HG03457 (cell line): ENCODE data around the gene ELP5.

Experiments
- ATAC-seq: cut with Tn5 transposase; IDR thresholded peaks from one replicate; pipeline ENCODE4 v1.9.1; 2021; ENCODE audit warnings: moderate number of reproducible peaks; ENCODE audit not compliant: unreplicated experiment

ELP5 gene

DNA sequence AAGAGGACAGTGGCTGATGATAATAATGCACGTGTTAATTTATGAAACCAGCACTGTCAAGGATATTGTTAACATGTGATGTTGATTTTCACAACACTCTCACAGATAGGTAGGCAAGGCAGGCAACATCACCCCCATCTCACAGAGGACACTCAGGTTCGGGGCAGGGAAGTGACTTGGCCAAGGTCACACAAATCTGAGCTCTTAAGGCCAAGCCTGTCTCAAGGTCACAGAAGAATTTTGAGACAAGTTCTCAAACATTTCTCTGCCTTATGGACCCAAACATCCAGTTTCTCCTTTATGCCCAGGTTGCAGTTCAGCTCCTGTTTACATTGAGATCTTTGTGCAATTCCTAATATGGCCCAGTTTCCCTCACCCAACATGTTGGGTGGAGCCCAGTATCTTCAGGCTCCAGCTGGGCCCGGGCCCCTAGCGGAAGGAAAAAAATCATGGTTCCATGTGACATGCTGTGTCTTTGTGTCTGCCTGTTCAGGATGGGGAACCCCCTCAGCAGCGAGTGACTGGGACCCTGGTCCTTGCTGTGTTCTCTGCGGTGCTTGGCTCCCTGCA, 30.8 kb downstream of the ELP5 start:
- ATAC-seq = no peak

DNA sequence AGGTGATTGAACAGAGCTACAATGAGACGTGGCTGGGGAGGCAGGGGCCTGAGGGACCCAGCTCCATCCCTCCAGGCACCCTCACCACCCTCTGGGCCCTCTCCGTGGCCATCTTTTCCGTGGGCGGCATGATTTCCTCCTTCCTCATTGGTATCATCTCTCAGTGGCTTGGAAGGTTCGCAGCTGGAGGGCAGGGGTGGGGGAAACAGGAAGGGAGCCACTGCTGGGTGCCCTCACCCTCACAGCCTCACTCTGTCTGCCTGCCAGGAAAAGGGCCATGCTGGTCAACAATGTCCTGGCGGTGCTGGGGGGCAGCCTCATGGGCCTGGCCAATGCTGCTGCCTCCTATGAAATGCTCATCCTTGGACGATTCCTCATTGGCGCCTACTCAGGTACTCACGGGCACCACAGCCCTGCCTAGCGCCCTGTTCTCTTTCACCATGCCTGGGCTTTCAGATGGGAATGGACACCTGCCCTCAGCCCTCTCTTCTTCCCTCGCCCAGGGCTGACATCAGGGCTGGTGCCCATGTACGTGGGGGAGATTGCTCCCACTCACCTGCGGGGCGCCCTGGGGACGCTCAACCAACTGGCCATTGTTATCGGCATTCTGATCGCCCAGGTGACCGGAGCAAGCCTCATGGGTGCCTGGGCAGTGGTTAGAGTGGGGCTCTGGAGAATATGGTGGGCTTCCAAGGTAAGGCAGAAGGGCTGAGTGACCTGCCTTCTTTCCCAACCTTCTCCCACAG, 31.6 kb downstream of the ELP5 start:
- ATAC-seq = no peak

DNA sequence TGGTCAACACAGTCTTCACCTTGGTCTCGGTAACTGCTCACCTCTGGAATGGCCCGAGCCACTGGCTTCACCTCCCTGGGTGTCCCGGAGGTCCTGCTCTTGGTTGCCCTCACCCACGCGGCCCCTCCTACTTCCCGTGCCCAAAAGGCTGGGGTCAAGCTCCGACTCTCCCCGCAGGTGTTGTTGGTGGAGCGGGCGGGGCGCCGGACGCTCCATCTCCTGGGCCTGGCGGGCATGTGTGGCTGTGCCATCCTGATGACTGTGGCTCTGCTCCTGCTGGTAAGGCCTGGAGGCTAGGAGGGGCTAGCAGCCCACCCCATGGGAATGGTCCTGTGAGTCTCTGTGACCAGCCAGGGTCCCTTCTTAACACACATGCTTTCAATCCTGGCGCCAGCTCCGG, 32.9 kb downstream of the ELP5 start:
- ATAC-seq = no peak

DNA sequence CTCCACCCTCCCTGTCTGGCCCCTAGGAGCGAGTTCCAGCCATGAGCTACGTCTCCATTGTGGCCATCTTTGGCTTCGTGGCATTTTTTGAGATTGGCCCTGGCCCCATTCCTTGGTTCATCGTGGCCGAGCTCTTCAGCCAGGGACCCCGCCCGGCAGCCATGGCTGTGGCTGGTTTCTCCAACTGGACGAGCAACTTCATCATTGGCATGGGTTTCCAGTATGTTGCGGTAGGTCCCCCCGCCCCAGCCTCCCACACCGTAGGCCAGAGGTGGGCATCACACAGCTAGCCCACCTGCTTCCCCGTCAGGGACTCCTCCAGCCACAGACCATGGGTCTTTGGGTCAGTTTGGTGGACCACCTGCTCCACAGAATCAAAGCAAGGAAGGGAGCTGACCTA, 33.7 kb downstream of the ELP5 start:
- ATAC-seq = no peak

DNA sequence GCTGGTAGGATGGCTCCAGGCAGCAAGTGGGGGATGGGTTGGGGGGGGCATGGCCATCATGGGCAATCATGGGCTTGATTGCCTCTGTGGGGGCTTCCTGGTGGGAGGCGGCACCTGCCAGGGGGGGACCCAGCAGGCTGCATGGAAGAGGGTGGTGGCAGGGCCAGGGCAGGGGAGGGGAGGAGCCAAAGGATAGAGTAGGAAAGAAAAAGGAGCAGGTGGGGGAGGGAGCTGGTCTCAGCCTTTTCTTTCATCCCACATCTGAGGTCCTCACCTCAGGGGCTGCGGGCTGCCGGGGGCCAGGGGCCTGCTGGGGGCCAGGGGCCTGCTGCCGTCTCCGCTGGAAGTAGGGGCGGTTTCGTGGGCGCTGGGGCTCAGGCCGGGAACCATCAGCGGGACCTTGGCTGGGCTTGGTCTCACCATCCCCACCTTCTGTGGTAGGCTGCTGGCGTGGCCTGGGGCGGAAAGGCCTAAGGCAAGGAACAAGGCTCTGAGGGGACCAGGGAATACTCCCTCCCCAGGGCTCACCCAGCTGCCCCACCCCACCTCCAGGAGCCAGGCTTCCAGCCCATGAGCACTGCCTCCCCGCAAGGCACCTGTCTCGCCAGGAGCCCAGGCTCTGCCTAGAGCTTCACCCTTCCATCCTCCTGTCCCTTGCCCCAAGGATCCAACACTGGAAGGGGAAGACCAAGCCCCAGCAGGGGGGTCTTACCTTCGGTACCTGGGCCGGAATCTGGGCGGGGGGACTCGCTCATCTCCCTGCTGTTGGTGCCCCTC, 37.4 kb downstream of the ELP5 start:
- ATAC-seq = no peak

DNA sequence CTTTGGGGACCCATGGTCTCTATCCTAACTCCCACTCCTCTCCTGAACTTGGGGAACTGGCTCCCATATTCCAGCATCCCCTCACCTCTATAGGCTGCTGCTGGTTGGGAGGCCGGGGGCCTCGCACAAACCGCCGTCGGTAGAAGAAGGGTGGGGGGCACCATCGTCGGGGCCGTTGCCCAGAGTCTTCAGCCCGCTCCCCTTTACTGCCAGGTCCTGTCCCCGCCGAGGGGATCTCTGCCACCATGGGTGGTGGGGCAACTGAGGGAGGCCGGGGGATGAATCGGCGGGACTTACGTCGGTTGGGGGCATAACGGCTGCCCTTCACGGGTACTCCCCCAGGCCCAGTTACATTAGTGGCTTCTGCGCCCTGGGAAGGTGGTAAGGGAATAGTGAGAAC, 38.2 kb downstream of the ELP5 start:
- no peak for ATAC-seq

DNA sequence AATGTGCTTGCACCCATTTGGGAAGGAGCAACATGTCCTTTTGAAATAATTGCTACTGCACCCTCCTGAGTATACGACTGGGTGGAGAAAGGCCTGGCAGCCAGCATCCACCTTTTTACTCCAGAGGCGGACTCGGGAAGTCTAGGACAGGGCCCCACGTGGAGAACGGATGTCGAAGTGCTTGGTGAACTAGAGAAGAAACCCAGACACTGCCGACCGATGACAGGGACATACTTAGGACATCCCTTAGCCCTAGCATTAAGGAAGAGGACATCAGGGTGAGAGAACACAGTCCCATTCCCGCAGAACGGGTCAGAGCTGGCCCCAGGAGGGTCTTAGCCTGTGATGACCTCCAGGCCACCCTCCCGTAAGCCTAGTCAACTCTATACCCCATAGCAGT, 38.7 kb downstream of the ELP5 start:
- no peak for ATAC-seq

DNA sequence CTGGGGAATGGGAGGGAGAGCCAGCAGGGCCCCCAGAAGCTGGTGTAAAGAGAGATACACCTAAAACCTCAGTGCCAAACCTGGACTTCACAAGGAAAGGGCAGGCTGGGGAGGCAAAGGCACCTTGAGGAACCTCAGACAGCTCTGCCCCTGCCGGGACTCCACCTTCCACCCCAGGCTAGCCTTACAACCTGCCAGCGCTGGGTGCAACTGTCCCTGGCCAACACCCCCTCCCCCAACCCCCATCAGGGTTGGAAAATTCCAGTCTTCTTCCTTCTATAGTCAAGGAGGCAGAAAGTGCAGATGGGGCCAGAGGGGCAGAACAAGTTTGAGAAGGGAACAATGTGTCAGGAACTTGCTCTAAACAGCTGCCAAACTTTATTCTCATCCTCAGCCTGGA, 40.2 kb downstream of the ELP5 start:
- ATAC-seq = no peak

DNA sequence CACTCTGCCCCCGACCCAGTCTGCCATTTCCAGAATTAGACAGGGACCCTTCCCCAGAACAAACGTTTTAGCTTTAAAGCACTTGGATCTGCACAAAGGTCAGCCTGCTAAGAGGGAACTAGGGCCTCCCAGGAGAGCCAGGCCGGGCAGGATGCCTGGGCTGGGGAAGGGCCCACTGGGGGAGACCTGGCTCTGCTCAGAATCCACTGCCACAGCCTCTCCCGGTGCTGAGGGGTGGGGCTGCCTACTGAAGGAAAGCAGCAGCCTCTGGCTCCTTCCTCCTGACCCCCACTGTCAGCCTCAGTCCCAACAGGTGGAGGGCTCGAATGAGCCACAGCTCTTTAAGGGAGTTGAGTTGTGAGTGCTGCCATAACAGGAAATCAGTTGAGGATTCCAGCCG, 40.7 kb downstream of the ELP5 start:
- no peak for ATAC-seq

DNA sequence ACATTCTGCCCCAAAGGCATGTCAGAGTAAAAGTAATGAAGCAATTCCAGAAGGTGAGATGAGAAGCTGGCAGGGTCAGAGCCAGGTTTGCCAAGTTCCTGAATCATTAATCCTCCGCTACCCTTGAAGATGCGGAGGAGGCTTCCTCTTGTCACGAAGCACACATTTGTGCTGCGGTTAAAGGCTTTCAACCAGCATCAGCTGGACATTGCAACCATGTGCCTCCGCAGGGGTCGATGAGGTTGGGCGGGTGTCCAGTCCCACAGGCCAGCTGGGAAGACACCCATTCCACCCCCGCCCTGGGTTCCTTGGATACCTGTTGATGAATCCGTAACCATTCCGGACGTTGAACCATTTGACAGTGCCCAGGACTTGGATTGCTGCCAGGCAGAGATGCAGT, 41.1 kb downstream of the ELP5 start:
- ATAC-seq = no peak

DNA sequence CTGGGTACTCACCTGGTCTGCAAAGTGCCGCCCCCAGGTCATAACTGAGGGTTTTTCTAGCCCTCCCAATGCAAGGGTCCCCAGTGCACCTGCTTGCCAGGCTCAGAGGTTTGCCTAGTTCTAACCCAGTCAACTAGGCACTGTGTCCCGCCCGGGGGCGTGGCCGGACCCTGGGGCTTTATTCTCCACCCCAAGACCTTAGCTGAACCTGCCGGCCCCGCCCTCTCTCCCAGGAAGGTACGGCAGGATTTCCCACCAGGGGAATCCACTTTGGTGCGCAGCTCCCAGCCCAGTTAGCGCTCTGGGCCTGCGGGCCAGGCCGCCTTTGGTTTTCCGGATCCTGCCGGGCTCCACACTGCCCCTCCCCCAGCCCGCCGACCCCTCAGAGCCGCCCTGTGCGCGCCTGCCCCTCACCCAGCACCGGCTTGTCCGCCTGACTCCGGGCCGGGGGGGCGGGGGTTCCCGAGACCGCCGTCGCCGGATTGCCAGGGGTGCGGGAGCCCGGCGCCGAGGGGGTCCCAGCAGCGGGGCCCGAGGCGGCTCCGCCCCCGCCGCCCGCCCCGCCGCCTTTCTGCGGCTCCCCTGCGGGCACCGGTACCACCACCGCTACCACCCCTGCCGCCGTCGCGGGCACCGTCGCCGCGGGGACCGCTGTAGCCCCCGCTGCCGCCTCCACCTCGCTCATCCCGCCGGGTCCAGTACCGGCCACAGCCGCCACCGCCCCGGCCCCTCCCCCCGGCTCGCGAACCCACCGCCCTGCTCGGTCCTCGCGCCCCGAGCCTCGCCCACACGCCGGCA, 42.0 kb downstream of the ELP5 start:
- no peak for ATAC-seq

DNA sequence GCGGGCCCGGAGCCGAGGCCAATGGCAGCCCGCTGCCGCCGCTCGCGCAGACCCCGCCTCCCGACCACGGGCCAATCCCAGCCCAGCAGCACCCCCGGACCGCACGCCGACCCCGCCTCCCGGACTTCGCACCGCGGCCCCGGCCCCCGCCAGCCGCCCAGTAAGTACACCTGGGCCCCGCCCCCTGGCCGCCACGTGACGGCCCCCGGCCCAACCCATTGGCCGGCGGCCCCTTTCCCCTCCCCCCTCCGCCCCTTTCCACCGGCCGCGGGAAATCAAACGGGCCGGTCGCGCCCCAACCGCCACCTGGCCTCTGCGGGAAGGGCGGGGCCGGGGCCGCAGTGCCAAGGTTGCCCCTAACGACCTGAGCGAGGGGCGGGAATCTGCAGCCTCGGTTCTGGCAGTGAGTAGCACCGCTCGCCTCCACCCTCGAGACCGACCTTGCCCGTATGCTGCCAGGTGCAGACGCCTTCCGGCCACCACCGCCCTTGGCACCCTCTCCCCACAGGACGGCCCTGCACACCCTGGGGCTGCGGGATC, 42.7 kb downstream of the ELP5 start, which contains the start of gene YBX2:
Gene YBX2, minus strand, starts transcription at position 26 of the 540 bp plus-strand sequence. CDS start 139 bp downstream, outside the sequence.
- ATAC-seq = no peak

DNA sequence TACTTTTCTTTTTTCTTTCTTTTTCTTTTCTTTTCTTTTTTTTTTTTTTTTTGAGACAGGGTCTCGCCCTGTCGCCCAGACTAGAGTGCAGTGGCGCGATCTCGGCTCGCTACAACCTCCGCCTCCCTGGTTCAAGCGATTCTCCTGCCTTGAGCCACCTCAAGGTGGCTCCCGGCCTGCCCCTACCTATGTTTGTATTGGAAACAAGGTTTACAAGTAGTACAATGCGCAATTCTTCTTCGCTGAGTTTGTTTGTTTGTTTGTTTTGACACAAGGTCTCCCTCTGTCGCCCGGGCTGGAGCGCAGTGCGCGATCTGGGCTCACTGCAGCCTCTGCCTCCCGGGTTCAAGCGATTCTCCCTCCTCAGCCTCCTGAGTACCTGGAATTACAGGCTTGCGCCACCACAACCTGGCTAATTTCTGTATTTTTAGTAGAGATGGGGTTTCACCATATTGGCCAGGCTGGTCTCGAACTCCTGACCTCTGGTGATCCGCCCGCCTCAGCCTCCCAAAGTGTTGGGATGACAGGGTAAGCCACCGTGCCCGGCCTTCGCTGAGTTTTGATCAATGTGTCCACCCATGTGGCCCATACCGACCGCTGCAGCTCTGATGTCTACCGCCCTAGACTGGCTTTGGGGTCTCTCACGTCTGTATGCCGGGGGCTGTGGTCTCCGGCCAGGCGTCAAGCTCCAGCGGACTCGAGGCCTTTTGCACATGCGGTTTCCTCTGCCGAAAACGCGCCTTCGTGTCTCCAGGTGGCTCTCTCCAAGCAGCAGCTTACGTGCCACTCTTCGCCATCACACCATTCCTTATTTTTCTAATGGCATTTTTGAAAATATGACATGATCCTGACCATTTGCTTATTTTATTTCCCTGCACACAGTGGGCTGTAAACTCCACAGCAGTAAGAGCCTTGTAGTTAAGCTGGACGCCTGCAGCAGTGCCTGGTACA, 43.5 kb downstream of the ELP5 start:
- ATAC-seq = no peak

DNA sequence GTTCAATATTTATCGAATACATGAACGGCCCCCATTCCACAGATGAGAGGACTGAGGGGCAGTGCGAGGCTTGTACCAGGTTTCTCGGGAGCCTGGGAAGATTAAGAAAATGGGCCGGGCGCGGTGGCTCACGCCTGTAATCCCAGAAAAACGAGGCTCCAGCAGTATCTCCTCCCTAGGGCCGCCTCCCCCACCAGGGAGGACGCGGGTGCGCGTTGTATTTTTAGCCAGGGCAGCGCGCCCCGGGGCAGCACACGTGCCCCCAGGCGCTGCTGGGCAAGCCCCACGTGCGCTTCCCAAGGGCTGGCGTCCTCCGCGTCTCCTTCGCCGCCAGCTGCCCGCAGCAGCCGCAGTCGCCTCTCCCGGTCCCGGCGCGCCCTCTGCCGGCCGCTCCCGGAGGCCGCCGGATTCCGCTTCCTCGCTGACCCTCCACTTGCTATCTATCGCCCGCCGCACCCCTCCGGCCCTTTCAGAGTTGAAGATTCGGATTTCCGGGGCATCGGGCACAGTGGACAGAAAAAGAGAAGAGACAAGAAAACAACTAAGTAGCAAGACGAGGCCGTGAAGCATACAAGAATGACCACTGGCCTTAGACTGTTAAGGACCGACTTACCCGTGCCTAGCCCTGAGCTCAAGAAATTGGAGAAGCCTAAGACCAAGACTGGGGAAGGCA, 44.3 kb downstream of the ELP5 start:
- no peak for ATAC-seq

DNA sequence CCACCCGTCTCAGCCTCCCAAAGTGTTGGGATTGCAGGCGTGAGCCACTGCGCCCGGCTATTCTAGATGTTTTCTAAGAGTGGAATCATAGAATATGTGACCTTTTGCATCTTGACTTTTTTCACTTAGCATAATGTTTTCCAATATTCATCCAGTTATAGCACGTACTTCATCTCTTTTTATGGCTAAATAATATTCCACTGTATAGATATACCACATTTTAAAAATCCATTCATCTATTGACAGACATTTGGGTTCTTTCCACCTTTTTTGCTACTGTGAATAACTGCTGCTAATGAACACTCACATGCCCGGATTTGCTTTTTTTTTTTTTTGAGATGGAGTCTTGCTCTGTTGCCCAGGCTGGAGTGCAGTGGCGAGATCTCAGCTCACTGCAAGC, 52.2 kb downstream of the ELP5 start:
- ATAC-seq = no peak

DNA sequence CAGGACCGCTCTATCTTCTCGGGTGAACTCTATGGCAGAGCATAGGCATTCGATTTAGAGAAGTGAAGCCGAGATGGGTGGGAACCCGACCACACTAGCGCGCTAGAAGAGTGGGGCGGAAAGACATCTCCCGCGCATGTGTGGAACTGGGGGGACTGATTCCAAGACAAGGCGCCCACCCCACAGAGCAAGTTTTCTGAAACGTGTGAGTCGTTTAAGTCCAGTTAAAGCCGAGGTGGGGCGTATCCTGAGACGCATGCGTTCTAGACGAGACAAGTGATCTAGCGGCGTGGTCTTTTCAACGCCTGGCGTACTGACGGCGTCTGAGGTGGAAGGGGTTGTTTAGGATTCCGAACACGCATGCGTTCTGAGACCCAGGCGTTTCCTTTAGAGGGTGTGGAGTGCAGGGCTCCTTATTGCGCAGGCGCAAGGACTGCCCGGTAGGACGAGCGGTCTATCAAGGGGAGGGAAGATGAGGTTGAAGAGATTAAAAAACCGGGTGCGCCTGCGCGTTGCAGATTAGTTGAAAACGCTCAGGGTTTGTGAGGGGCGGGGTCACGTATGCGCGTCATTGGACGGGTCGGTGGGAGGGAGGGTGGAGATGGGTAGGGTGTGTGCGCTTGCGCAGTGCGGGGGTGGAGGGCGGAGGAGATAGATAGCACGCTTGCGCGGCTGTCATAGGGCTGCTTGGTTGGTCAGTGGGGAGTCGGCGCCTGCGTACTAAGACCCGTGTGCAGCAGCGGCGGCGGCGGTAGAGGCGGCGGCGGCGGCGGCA, 55.1 kb downstream of the ELP5 start, which contains the start of gene EIF5A:
Gene EIF5A, plus strand, starts transcription at position 718 of the 775 bp plus-strand sequence. CDS start 2,008 bp downstream, outside the sequence.
- ATAC-seq = peak; percentile 44

DNA sequence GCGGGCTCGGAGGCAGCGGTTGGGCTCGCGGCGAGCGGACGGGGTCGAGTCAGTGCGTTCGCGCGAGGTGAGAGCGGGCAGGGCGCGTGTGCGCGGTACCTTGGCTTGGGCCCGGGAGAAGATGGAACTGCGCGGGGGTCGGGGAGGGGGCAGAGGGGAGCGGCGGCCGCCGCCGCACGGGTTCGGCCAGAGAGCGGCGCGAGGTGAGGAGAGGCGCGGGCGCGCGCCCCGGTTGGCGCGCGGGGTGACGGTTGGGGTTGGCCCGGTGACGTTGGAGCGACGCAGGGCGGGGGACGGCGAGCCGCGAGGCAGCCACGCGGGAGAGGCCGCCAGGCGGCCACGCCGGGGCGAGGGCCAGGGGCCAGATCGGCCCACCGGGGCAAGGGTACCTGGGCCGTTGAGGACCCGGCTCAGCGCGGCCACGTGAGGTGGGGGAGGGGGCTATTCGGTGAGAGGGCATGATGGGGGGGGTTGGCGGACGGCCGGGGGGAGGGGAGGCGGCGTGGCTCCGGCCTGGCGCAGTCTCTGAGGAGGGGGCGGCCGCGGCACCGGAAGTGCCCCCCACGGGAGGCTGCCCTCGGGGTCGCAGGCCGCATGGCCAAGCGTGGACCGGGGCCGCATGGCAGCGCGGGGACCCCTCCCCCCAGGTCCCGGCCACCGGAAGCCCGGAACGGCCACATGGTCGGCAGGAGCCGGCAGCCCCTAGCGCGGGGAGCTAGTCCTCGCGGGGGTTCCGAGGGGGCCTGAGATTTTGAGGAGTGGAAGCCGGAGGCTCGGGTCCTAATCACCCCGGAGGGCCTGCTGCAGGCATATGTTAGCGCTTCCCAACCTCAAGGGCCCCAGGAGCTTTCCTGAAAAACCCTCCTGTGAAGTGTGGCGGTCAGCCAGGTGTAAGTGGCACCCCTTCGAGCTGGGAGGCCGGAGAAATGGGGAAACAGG, 55.9 kb downstream of the ELP5 start:
- no peak for ATAC-seq
